ENCODE data around the gene CNN2. TPM values are rescaled to one million over a fixed set of nuclear protein-coding genes. Genes with fewer than 3 reads are reported as not detected.

The CNN2 gene
- total and polyA plus RNA-seq, 2 donors = 55.9 to 127 TPM

DNA sequence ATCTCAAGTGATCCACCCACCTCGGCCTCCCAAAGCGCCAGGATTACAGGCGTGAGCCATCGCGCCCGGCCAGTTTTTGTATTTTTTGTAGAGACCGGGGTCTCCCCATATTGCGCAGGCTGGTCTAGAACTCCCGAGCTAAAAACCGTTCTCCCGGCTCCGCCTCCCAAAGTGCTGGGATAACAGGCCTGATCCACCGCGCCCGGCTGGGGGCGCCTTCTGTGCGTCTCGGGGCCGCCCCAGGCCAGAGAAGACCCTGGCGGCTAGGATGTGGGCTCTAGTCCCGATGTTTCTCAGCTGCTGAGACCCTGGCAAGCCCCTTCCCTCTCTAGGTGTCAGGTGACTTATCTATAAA, 44.1 kb downstream of the CNN2 start:
- H3K4me1 ChIP-seq (ENCODE audit: control insufficient read depth in 2 of 2, insufficient read depth in 2 of 2, low read length in 2 of 2) = peaks cover 35 to 55% of the 10 kb centered on the region in 2 donors
- no peak overlapping the region for H3K4me3 ChIP-seq (ENCODE audit: low read length in 2 of 2)
- 94% methylated on average over 21 of the region's 21 CpGs for WGBS
- H3K36me3 ChIP-seq (ENCODE audit: control insufficient read depth in 2 of 2, insufficient read depth in 2 of 2, low read length in 1 of 2) = peaks cover 48 to 63% of the 10 kb centered on the region in 2 donors
- peak overlapping the region in 1 of 2 donors; percentile 5 for H3K27ac ChIP-seq (ENCODE audit: low read depth in 1 of 2, low read length in 1 of 2)
- peaks cover 0 to 21% of the 10 kb centered on the region in 2 donors for H3K27me3 ChIP-seq (ENCODE audit: control insufficient read depth in 2 of 2, insufficient read depth in 1 of 2, low read length in 1 of 2)
- no peak for DNase-seq (ENCODE audit: low read depth in 6 of 9, low spot score in 9 of 9)
- no peaks in the 10 kb centered on the region for H3K9me3 ChIP-seq (ENCODE audit: control insufficient read depth in 2 of 2, insufficient read depth in 1 of 2, low read length in 1 of 2)

GRCh38 chr19:1070931-1071791, 44.8 kb downstream of the CNN2 start:
- no peaks in the 10 kb centered on the region for H3K9me3 ChIP-seq (ENCODE audit: control insufficient read depth in 2 of 2, insufficient read depth in 1 of 2, low read length in 1 of 2)
- WGBS = 94% methylated on average over 99 of the region's 99 CpGs
- H3K36me3 ChIP-seq (ENCODE audit: control insufficient read depth in 2 of 2, insufficient read depth in 2 of 2, low read length in 1 of 2) = peaks cover 54 to 69% of the 10 kb centered on the region in 2 donors
- peaks cover 0 to 18% of the 10 kb centered on the region in 2 donors for H3K27me3 ChIP-seq (ENCODE audit: control insufficient read depth in 2 of 2, insufficient read depth in 1 of 2, low read length in 1 of 2)
- no peak overlapping the region for H3K4me3 ChIP-seq (ENCODE audit: low read length in 2 of 2)
- peaks cover 40 to 55% of the 10 kb centered on the region in 2 donors for H3K4me1 ChIP-seq (ENCODE audit: control insufficient read depth in 2 of 2, insufficient read depth in 2 of 2, low read length in 2 of 2)
- DNase-seq (ENCODE audit: low read depth in 6 of 9, low spot score in 9 of 9) = no peak
- H3K27ac ChIP-seq (ENCODE audit: low read depth in 1 of 2, low read length in 1 of 2) = peak overlapping the region in 1 of 2 donors; percentile 60

GRCh38 chr19:1072371-1073015, 46.1 kb downstream of the CNN2 start:
- no peaks in the 10 kb centered on the region for H3K9me3 ChIP-seq (ENCODE audit: control insufficient read depth in 2 of 2, insufficient read depth in 1 of 2, low read length in 1 of 2)
- WGBS = 96% methylated on average over 11 of the region's 11 CpGs
- peaks cover 55 to 71% of the 10 kb centered on the region in 2 donors for H3K36me3 ChIP-seq (ENCODE audit: control insufficient read depth in 2 of 2, insufficient read depth in 2 of 2, low read length in 1 of 2)

DNA sequence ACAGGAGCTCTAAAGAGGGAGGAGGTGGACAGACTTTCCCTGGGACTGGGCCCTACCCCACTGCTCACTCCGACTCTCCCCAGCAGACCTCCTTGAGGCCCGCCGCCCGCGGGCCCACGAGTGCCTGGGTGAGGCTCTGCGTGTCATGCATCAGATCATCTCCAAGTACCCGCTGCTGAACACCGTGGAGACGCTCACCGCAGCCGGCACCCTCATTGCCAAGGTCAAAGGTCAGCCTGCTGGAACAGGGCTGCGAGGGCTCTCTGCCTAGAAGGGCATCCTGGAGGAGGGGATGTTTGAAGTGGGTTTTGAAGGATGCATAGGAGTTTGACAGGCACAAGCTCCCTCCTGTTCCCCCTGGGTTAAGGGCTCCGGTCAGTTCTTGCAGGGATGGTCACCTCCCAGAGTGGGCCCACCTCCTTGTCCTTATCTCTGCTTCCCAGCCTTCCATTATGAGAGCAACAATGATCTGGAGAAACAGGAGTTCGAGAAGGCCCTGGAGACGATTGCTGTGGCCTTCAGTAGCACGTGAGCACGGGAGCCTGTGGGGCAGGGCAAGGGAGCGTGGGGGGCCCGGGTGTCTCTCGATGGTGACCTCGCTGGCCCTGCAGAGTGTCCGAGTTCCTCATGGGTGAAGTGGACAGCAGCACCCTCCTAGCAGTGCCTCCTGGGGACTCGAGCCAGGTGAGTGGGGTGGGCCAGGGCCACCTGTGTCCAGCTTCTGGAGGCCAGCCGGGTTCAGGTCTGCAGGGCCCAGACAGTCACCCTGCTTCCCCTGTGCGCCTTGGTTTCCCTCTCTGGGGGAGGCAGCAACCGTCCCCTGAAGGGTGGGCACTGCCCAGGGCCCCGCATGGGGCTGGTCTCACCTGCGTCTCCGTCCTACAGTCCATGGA, 46.9 kb downstream of the CNN2 start:
- 97% methylated on average over 30 of the region's 30 CpGs for WGBS
- Histone ChIP-seq H3K4me3 (ENCODE audit: low read length in 2 of 2) (no peak overlapping the region), H3K27ac (ENCODE audit: low read depth in 1 of 2, low read length in 1 of 2) (peak overlapping the region in 1 of 2 donors; percentile 91)

More at GRCh38 chr19:1072371-1073015, 46.1 kb downstream of the CNN2 start:
- Histone ChIP-seq H3K4me1 (ENCODE audit: control insufficient read depth in 2 of 2, insufficient read depth in 2 of 2, low read length in 2 of 2) (peaks cover 43 to 62% of the 10 kb centered on the region in 2 donors), H3K4me3 (ENCODE audit: low read length in 2 of 2) (no peak overlapping the region), H3K27me3 (ENCODE audit: control insufficient read depth in 2 of 2, insufficient read depth in 1 of 2, low read length in 1 of 2) (peaks cover 0 to 13% of the 10 kb centered on the region in 2 donors), H3K27ac (ENCODE audit: low read depth in 1 of 2, low read length in 1 of 2) (peak overlapping the region in 1 of 2 donors; percentile 58)
- no peak for DNase-seq (ENCODE audit: low read depth in 6 of 9, low spot score in 9 of 9)

DNA sequence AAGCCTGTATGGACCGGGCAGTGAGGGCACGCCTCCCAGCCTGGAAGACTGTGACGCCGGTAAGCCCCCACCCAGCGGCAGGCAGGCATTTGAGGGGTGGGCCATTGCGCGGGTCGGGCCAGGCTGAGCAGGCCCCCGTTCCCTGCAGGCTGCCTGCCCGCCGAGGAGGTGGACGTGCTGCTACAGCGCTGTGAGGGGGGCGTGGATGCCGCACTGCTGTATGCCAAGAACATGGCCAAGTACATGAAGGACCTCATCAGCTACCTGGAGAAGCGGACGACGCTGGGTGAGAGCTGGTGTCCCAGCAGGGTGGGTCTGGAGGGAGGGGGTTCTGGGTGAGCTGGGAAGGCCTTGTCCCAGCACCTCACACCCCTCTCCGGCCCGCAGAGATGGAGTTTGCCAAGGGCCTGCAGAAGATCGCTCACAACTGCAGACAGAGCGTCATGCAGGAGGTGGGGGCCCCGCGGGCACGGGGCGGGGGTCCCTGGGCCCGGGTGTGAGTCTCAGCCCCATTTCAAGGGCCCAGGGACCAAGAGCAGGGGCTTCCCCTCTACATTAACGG, 47.6 kb downstream of the CNN2 start:
- Histone ChIP-seq H3K4me3 (ENCODE audit: low read length in 2 of 2) (peak overlapping the region in 1 of 2 donors; percentile 49), H3K4me1 (ENCODE audit: control insufficient read depth in 2 of 2, insufficient read depth in 2 of 2, low read length in 2 of 2) (peaks cover 43 to 56% of the 10 kb centered on the region in 2 donors), H3K27ac (ENCODE audit: low read depth in 1 of 2, low read length in 1 of 2) (peak overlapping the region in 1 of 2 donors; percentile 91), H3K36me3 (ENCODE audit: control insufficient read depth in 2 of 2, insufficient read depth in 2 of 2, low read length in 1 of 2) (peaks cover 60 to 75% of the 10 kb centered on the region in 2 donors), H3K27me3 (ENCODE audit: control insufficient read depth in 2 of 2, insufficient read depth in 1 of 2, low read length in 1 of 2) (peaks cover 0 to 9% of the 10 kb centered on the region in 2 donors), H3K9me3 (ENCODE audit: control insufficient read depth in 2 of 2, insufficient read depth in 1 of 2, low read length in 1 of 2) (no peaks in the 10 kb centered on the region)
- no peak for DNase-seq (ENCODE audit: low read depth in 6 of 9, low spot score in 9 of 9)
- WGBS = 79% methylated on average over 28 of the region's 28 CpGs

More for the DNA sequence above, 46.9 kb downstream of the CNN2 start:
- Histone ChIP-seq H3K27me3 (ENCODE audit: control insufficient read depth in 2 of 2, insufficient read depth in 1 of 2, low read length in 1 of 2) (peaks cover 0 to 9% of the 10 kb centered on the region in 2 donors), H3K9me3 (ENCODE audit: control insufficient read depth in 2 of 2, insufficient read depth in 1 of 2, low read length in 1 of 2) (no peaks in the 10 kb centered on the region), H3K36me3 (ENCODE audit: control insufficient read depth in 2 of 2, insufficient read depth in 2 of 2, low read length in 1 of 2) (peaks cover 62 to 77% of the 10 kb centered on the region in 2 donors), H3K4me1 (ENCODE audit: control insufficient read depth in 2 of 2, insufficient read depth in 2 of 2, low read length in 2 of 2) (peaks cover 47 to 63% of the 10 kb centered on the region in 2 donors)
- no peak for DNase-seq (ENCODE audit: low read depth in 6 of 9, low spot score in 9 of 9)

DNA sequence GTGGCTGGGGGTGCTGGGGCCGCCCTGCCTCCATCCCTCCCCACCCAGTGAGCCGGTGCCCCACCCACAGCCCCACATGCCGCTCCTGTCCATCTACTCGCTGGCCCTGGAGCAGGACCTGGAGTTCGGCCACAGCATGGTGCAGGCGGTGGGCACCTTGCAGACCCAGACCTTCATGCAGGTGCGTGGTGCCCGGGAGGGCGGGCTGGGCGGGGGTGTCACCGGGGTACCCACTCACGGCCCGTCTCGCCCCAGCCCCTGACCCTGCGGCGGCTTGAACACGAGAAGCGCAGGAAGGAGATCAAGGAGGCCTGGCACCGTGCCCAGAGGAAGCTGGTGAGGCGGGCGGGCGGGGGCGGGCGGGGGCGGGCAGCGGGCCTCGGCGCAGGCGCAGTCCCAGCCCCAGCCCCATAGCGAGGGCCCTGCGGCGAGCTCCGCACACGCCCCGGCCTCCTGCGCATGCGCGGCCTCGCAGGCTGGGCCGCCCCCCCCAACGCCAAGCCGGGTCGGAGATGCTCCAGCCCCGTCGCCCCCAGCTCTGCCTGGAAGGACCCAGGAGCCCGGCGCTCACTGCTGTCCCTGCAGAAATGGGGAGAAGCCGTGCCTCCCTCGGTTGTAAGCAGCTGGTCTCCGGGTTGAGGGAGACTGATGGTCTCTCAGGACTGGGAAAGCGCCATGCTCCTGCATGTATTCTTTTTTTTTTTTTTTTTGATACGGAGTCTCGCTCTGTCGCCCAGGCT, 48.3 kb downstream of the CNN2 start:
- Histone ChIP-seq H3K9me3 (ENCODE audit: control insufficient read depth in 2 of 2, insufficient read depth in 1 of 2, low read length in 1 of 2) (no peaks in the 10 kb centered on the region), H3K27ac (ENCODE audit: low read depth in 1 of 2, low read length in 1 of 2) (peak overlapping the region; percentile 17 to 91), H3K27me3 (ENCODE audit: control insufficient read depth in 2 of 2, insufficient read depth in 1 of 2, low read length in 1 of 2) (peaks cover 0 to 9% of the 10 kb centered on the region in 2 donors), H3K36me3 (ENCODE audit: control insufficient read depth in 2 of 2, insufficient read depth in 2 of 2, low read length in 1 of 2) (peaks cover 66 to 75% of the 10 kb centered on the region in 2 donors), H3K4me1 (ENCODE audit: control insufficient read depth in 2 of 2, insufficient read depth in 2 of 2, low read length in 2 of 2) (peaks cover 38 to 49% of the 10 kb centered on the region in 2 donors), H3K4me3 (ENCODE audit: low read length in 2 of 2) (peak overlapping the region in 1 of 2 donors; percentile 49)
- 12% methylated on average over 54 of the region's 54 CpGs for WGBS
- DNase-seq (ENCODE audit: low read depth in 6 of 9, low spot score in 9 of 9) = peak in 1 of 9 donors; percentile 57

DNA sequence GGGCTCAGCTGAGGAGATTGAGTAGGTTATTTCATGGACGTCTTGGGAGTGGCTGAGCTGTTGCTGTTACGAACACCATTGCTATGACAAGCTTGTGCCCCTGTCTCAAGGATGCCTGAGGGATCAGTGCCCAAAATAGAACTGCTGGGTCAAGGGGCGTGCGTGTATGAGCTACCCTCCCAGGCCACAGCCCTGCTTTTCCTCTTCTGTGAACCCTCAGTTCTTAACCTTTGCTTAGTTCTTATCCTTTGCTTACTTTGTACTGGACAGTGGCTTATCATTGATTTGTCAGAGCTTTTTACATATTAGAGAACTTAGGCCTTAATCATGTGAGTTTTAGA, 49.6 kb downstream of the CNN2 start:
- peaks cover 0 to 3% of the 10 kb centered on the region in 2 donors for H3K27me3 ChIP-seq (ENCODE audit: control insufficient read depth in 2 of 2, insufficient read depth in 1 of 2, low read length in 1 of 2)
- peaks cover 73 to 75% of the 10 kb centered on the region in 2 donors for H3K36me3 ChIP-seq (ENCODE audit: control insufficient read depth in 2 of 2, insufficient read depth in 2 of 2, low read length in 1 of 2)
- peaks cover 40 to 43% of the 10 kb centered on the region in 2 donors for H3K4me1 ChIP-seq (ENCODE audit: control insufficient read depth in 2 of 2, insufficient read depth in 2 of 2, low read length in 2 of 2)
- DNase-seq (ENCODE audit: low read depth in 6 of 9, low spot score in 9 of 9) = no peak
- peak overlapping the region; percentile 72 to 82 for H3K27ac ChIP-seq (ENCODE audit: low read depth in 1 of 2, low read length in 1 of 2)
- H3K4me3 ChIP-seq (ENCODE audit: low read length in 2 of 2) = no peak overlapping the region
- H3K9me3 ChIP-seq (ENCODE audit: control insufficient read depth in 2 of 2, insufficient read depth in 1 of 2, low read length in 1 of 2) = no peaks in the 10 kb centered on the region
- 89% methylated on average over 4 of the region's 4 CpGs for WGBS

DNA sequence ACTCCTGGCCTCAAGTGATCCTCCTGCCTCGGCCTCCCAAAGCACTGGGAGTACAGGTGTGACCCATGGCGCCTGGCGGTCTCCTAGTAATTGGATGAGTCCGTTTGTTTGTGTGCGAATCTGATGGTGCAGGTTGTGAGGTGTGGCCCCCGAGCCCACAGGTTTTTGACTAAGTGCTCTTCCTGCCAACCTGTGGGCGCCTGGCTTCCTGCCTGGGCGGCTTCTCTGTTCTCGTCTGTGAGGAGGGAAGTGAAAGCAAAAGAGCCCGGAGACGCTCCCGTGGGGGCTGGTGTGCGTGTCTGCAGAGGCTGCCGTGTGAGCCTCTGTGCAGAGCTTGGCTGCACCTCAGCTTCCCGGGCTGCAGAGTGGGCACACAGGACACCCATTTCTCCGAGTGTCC, 50.5 kb downstream of the CNN2 start:
- H3K27me3 ChIP-seq (ENCODE audit: control insufficient read depth in 2 of 2, insufficient read depth in 1 of 2, low read length in 1 of 2) = peaks cover 0 to 2% of the 10 kb centered on the region in 2 donors
- 4% methylated on average over 16 of the region's 16 CpGs for WGBS
- H3K27ac ChIP-seq (ENCODE audit: low read depth in 1 of 2, low read length in 1 of 2) = peak overlapping the region; percentile 72 to 88
- H3K36me3 ChIP-seq (ENCODE audit: control insufficient read depth in 2 of 2, insufficient read depth in 2 of 2, low read length in 1 of 2) = peaks cover 75 to 81% of the 10 kb centered on the region in 2 donors
- peaks cover 40 to 43% of the 10 kb centered on the region in 2 donors for H3K4me1 ChIP-seq (ENCODE audit: control insufficient read depth in 2 of 2, insufficient read depth in 2 of 2, low read length in 2 of 2)
- H3K9me3 ChIP-seq (ENCODE audit: control insufficient read depth in 2 of 2, insufficient read depth in 1 of 2, low read length in 1 of 2) = no peaks in the 10 kb centered on the region
- peak overlapping the region; percentile 24 to 39 for H3K4me3 ChIP-seq (ENCODE audit: low read length in 2 of 2)
- DNase-seq (ENCODE audit: low read depth in 6 of 9, low spot score in 9 of 9) = peak in 7 of 9 donors; percentile 75 to 96 (median 86)
